IPS-15b (cell line): ENCODE measurements around the gene RNF150.

ENCODE experiments used
- H3K27me3 ChIP-seq: one replicate; pipeline ENCODE4 v1.6.1; 2013; ENCODE audit warnings: low read length; ENCODE audit not compliant: control insufficient read depth, insufficient read depth
- H3K36me3 ChIP-seq: one replicate; pipeline ENCODE4 v1.6.1; 2013; ENCODE audit warnings: low read length; ENCODE audit not compliant: control insufficient read depth, insufficient read depth
- H3K4me1 ChIP-seq: one replicate; pipeline ENCODE4 v1.6.1; 2013; ENCODE audit warnings: mild to moderate bottlenecking, low read length; ENCODE audit not compliant: control insufficient read depth, insufficient read depth
- H3K4me3 ChIP-seq: one replicate; pipeline ENCODE4 v1.5.1; 2013; ENCODE audit warnings: low read depth, low read length
- H3K9ac ChIP-seq: one replicate; pipeline ENCODE4 v1.6.1; 2013; ENCODE audit warnings: low read depth, mild to moderate bottlenecking, low read length
- H3K9me3 ChIP-seq: one replicate; pipeline ENCODE4 v1.6.1; 2013; ENCODE audit warnings: mild to moderate bottlenecking, low read length; ENCODE audit not compliant: control insufficient read depth, insufficient read depth

Gene RNF150

GRCh38 chr4:140887467-140887866 is 245.8 kb downstream of the RNF150 start:
- no peaks in the 10 kb centered on the region for H3K36me3 ChIP-seq
- no peak overlapping the region for H3K9ac ChIP-seq
- H3K4me3 ChIP-seq: no peak overlapping the region
- no peaks in the 10 kb centered on the region for H3K27me3 ChIP-seq
- H3K9me3 ChIP-seq: no peaks in the 10 kb centered on the region
- H3K4me1 ChIP-seq: no peaks in the 10 kb centered on the region

- no peaks in the 10 kb centered on the region for H3K9me3 ChIP-seq
- H3K4me3 ChIP-seq: no peak overlapping the region
- no peaks in the 10 kb centered on the region for H3K36me3 ChIP-seq
- no peak overlapping the region for H3K9ac ChIP-seq
- H3K4me1 ChIP-seq: no peaks in the 10 kb centered on the region
- H3K27me3 ChIP-seq: no peaks in the 10 kb centered on the region
Measured at GRCh38 chr4:140884431-140885058, 248.7 kb downstream of the RNF150 start.

GRCh38 chr4:140877781-140878180 is 255.5 kb downstream of the RNF150 start:
- H3K4me3 ChIP-seq: no peak overlapping the region
- peaks cover 10% of the 10 kb centered on the region for H3K4me1 ChIP-seq
- H3K36me3 ChIP-seq: no peaks in the 10 kb centered on the region
- H3K9me3 ChIP-seq: no peaks in the 10 kb centered on the region
- H3K27me3 ChIP-seq: no peaks in the 10 kb centered on the region
- no peak overlapping the region for H3K9ac ChIP-seq

GRCh38 chr4:140876615-140877364 is 256.5 kb downstream of the RNF150 start:
- Histone ChIP-seq H3K4me3 (no peak overlapping the region), H3K9ac (no peak overlapping the region), H3K9me3 (no peaks in the 10 kb centered on the region), H3K4me1 (peaks cover 10% of the 10 kb centered on the region), H3K36me3 (no peaks in the 10 kb centered on the region), H3K27me3 (no peaks in the 10 kb centered on the region)

GRCh38 chr4:140875746-140876452 is 257.4 kb downstream of the RNF150 start:
- Histone ChIP-seq H3K9ac (no peak overlapping the region), H3K9me3 (no peaks in the 10 kb centered on the region), H3K4me1 (peaks cover 10% of the 10 kb centered on the region), H3K27me3 (no peaks in the 10 kb centered on the region), H3K4me3 (no peak overlapping the region), H3K36me3 (no peaks in the 10 kb centered on the region)

- H3K4me3 ChIP-seq: no peak overlapping the region
- H3K9ac ChIP-seq: no peak overlapping the region
- no peaks in the 10 kb centered on the region for H3K36me3 ChIP-seq
- peaks cover 10% of the 10 kb centered on the region for H3K4me1 ChIP-seq
- H3K9me3 ChIP-seq: no peaks in the 10 kb centered on the region
- H3K27me3 ChIP-seq: no peaks in the 10 kb centered on the region
Measured at GRCh38 chr4:140874056-140874455, 259.2 kb downstream of the RNF150 start.

- H3K4me1 ChIP-seq: peaks cover 8% of the 10 kb centered on the region
- no peaks in the 10 kb centered on the region for H3K36me3 ChIP-seq
- no peak overlapping the region for H3K4me3 ChIP-seq
- H3K27me3 ChIP-seq: no peaks in the 10 kb centered on the region
- no peak overlapping the region for H3K9ac ChIP-seq
- H3K9me3 ChIP-seq: no peaks in the 10 kb centered on the region
Measured at GRCh38 chr4:140871368-140871767, 261.9 kb downstream of the RNF150 start.

GRCh38 chr4:140870427-140870826 is 262.8 kb downstream of the RNF150 start:
- H3K9ac ChIP-seq: no peak overlapping the region

GRCh38 chr4:140869446-140869845 is 263.8 kb downstream of the RNF150 start:
- Histone ChIP-seq H3K9me3 (no peaks in the 10 kb centered on the region), H3K9ac (no peak overlapping the region), H3K4me3 (no peak overlapping the region), H3K27me3 (no peaks in the 10 kb centered on the region), H3K36me3 (no peaks in the 10 kb centered on the region), H3K4me1 (no peaks in the 10 kb centered on the region)

More at GRCh38 chr4:140870427-140870826, 262.8 kb downstream of the RNF150 start:
- H3K27me3 ChIP-seq: no peaks in the 10 kb centered on the region
- H3K36me3 ChIP-seq: no peaks in the 10 kb centered on the region
- H3K9me3 ChIP-seq: no peaks in the 10 kb centered on the region
- no peaks in the 10 kb centered on the region for H3K4me1 ChIP-seq
- no peak overlapping the region for H3K4me3 ChIP-seq

- no peaks in the 10 kb centered on the region for H3K27me3 ChIP-seq
Measured at GRCh38 chr4:140867356-140867755, 265.9 kb downstream of the RNF150 start.

GRCh38 chr4:140866492-140867005 is 266.7 kb downstream of the RNF150 start:
- Histone ChIP-seq H3K36me3 (no peaks in the 10 kb centered on the region), H3K9ac (no peak overlapping the region), H3K27me3 (no peaks in the 10 kb centered on the region), H3K9me3 (no peaks in the 10 kb centered on the region), H3K4me3 (no peak overlapping the region), H3K4me1 (no peaks in the 10 kb centered on the region)

More at GRCh38 chr4:140867356-140867755, 265.9 kb downstream of the RNF150 start:
- no peaks in the 10 kb centered on the region for H3K36me3 ChIP-seq
- no peaks in the 10 kb centered on the region for H3K4me1 ChIP-seq
- no peak overlapping the region for H3K9ac ChIP-seq
- H3K4me3 ChIP-seq: no peak overlapping the region
- H3K9me3 ChIP-seq: no peaks in the 10 kb centered on the region
